NB4 (cell line): Measurements from ENCODE around the gene CXCL12.

Experiments used
- DNase-seq: peaks from one replicate; pipeline ENCODE4 v3.0.0; 2010; ENCODE audit warnings: low read depth
- H3K4me3 ChIP-seq: one replicate; pipeline ENCODE4 v1.5.1; 2011; ENCODE audit warnings: mild to moderate bottlenecking, low read depth, low read length, moderate library complexity
- MYC ChIP-seq: IDR thresholded peaks from 2 replicates; pipeline ENCODE4 v1.6.1; 2011; ENCODE audit warnings: low read depth, low read length
- POLR2A ChIP-seq: IDR thresholded peaks from 2 replicates; pipeline ENCODE4 v1.6.1; 2011; ENCODE audit warnings: mild to moderate bottlenecking; ENCODE audit not compliant: insufficient read length; ENCODE audit errors: extremely low read depth
- TF ChIP-seq, protein P1 (sequence below): IDR thresholded peaks from one replicate; pipeline ENCODE4 v1.5.1; 2012; ENCODE audit warnings: low read depth, low read length
- TF ChIP-seq, protein P2 (sequence below): IDR thresholded peaks from 2 replicates; pipeline ENCODE4 v1.6.1; 2011; ENCODE audit warnings: low read depth, low read length

Gene CXCL12

DNA sequence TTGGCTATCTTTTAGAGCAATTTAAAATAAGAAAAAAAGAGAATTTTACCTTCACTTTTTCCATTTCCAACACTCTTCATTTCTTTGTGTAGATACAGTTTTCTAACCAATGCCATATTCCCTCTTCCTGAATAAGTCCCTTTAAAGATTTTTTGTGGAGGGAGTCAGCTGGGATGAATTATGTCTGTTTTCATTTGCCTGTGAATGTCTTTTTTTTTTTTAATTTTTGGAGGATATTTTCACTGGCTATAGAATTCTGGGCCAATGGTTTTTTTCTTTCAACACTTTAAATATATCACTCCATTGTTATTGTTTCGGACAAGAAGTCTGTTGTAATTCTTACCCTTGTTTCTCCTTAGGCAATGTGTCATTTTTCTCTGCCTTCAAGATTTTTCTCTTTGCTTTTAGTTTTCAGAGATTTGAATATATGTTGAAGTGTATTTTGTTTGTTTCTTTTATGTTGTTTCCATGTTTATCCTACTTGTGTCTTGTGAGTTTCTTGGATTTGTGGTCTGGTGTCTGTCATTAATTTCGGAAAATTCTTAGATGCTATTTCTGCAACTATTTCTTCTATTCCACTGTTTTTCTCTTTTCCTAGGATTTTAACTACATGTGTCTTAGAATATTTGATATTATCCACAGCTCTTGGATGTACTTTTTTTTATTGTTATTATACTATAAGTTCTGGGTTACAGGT lies 20.0 kb upstream of the CXCL12 start:
- DNase-seq = no peak
- no peak overlapping the region for H3K4me3 ChIP-seq
- TF ChIP-seq MYC = no peak
- no peak for TF ChIP-seq POLR2A
- TF ChIP-seq, protein P1, sequence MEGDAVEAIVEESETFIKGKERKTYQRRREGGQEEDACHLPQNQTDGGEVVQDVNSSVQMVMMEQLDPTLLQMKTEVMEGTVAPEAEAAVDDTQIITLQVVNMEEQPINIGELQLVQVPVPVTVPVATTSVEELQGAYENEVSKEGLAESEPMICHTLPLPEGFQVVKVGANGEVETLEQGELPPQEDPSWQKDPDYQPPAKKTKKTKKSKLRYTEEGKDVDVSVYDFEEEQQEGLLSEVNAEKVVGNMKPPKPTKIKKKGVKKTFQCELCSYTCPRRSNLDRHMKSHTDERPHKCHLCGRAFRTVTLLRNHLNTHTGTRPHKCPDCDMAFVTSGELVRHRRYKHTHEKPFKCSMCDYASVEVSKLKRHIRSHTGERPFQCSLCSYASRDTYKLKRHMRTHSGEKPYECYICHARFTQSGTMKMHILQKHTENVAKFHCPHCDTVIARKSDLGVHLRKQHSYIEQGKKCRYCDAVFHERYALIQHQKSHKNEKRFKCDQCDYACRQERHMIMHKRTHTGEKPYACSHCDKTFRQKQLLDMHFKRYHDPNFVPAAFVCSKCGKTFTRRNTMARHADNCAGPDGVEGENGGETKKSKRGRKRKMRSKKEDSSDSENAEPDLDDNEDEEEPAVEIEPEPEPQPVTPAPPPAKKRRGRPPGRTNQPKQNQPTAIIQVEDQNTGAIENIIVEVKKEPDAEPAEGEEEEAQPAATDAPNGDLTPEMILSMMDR = no peak
- TF ChIP-seq, protein P2, sequence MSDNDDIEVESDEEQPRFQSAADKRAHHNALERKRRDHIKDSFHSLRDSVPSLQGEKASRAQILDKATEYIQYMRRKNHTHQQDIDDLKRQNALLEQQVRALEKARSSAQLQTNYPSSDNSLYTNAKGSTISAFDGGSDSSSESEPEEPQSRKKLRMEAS = no peak

DNA sequence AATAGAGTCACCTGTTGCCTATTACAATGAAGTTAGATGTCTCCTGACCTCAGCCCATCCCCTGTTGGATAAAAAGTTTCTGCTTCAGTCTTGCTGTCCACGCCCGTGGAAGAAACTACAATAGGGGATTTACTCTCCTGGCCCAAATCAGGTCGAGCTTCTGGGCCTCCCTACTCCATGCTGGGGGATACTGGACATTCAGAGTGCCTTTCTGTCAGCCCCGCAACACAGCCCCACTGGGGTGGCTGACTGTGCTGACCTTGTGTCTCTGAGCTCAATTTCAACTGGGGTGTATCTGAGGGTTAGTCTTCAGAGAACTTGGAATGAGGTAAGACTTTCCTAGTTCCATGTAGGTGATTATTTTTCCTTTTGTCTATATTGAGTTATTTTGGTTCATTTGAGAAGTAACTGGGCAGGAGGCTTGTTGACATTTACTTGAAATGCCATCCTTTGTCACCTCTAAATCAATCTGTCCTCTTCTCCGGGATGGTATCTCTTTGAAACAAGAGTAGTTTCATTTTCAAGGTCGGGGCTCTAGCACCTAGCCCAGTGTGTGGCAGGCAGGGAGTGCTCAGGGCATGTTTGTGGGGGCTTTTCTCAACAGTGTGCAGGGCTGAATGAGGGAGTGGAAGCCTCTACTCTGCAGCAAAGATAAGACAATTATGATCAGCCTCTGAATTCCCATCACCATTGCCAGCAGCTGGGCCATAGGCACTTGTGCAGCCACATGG lies 17.7 kb upstream of the CXCL12 start:
- H3K4me3 ChIP-seq = no peak overlapping the region
- TF ChIP-seq POLR2A (no peak), MYC (no peak)
- TF ChIP-seq, protein P1 = no peak
- TF ChIP-seq, protein P2 = no peak
- DNase-seq = no peak

DNA sequence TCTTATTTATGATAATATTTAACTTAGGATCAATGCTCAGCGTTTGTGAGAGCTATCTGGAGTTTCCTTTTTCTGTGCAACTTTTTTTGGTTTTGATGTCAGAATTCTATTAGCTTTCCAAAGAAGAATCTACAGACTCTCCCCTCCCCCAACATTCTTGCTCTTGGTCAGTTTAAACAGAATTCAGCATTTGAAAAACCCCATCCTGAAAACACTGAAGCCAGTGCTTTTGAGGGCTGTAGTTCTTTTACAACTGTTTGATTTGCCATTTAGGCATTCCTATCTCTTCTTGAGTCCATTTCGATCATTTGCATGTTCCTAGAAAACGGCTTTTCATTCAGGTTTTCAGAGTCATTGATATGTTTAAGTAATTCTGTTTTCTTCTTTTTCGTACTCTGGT lies 15.6 kb upstream of the CXCL12 start:
- TF ChIP-seq POLR2A (no peak), MYC (no peak)
- TF ChIP-seq, protein P2 = no peak
- TF ChIP-seq, protein P1 = no peak
- DNase-seq = no peak
- no peak overlapping the region for H3K4me3 ChIP-seq

DNA sequence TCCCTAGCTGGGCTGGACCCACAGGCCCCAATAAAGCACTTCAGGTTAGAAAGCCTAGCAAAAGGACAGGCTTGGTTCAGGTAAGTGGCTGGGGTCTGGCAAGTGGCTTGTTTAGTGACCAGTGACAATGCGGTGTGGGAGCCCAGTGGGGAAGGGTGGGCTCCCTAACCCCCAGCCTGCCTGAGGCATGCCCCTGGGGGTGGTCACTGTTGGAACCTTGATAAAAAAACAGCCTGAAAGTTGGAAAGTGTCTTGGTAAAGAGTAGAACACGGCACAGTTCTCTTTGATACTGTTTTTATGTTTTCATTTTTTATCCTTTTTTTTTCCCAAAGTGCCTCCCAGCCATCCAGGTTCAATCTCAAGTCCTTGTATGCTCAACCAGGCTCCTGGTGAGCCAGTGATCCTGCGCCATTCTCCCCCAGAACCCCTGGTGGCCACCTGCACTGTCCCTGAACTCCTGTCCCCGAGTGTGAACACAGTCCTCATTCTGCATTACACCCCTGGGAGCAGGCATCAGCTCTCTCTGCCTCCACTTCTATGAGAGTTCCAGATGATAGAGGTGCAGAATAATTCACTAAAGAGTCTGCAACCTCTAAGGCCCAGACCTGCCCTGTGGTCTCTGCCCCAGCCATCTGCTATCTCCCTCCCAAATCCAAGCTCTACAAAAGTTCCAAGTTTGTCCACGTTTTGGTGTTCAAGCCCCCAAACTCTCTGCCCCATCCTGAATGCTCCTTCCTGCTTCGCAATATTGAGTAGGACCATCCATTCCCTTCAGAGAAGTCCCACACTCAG lies 15.0 kb upstream of the CXCL12 start:
- no peak overlapping the region for H3K4me3 ChIP-seq
- no peak for DNase-seq
- TF ChIP-seq, protein P2 = no peak
- TF ChIP-seq, protein P1 = no peak
- TF ChIP-seq MYC = no peak
- no peak for TF ChIP-seq POLR2A

DNA sequence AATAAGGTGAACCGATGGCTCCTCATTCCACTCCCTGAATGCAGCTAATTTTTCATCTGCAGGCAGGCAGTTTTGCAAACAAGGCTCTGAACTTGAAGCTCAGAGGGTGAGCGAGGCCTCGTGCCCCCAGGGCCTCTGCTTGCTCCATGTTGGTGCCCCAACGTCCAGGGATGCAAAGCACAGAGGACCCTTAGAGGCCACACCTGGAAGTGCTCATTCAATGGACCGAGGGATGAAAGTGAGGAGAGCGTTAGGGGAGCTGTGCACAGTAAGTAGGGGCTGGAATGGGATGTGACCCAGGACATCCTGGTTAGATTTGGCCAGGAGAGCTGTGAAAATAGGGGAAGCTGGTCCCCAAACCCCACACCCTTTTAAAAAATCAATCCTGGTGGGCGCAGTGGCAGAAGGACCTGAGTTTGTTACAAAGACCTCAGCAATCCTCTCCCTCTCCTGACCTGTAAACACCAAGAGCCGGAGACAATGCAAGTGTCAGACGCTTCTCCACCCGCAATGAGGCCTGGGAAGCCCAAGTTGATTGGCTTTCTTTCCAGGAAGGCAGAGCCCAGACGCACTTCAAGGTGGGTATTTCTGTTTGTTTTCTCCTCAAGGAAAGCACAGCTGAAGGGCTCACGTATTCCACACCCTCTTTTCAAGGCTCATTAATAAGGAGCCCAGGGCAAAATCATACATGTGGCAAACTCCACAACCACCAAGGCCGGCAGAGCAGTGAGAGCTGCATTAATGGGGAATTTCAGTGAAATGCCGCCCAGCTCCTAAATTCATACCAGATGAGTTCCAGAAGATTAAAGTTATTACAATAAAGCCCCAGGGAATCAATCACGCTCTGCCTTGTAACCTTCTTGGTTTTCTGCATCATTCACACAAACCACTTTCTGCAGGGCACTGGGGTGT lies 14.1 kb upstream of the CXCL12 start:
- DNase-seq = no peak
- no peak for TF ChIP-seq POLR2A
- H3K4me3 ChIP-seq = no peak overlapping the region
